ENCODE measurements around the gene CA10.

The CA10 gene

GRCh38 chr17:51588063-51588462, 570.5 kb downstream of the CA10 start:
- H3K4me2 ChIP-seq (ENCODE audit: low read depth, low read length, poor library complexity, severe bottlenecking) = no peak overlapping the region
- H3K4me3 ChIP-seq (ENCODE audit: low read length, poor library complexity, severe bottlenecking) = no peak overlapping the region
- H3K36me3 ChIP-seq (ENCODE audit: insufficient read depth, low read length) = no peaks in the 10 kb centered on the region
- H3K79me2 ChIP-seq (ENCODE audit: insufficient read depth, low read length) = no peaks in the 10 kb centered on the region
- H3F3A ChIP-seq (ENCODE audit: low read depth) = no peaks in the 10 kb centered on the region
- H3K9me2 ChIP-seq (replicated peaks; ENCODE audit: low read depth, low read length) = no peaks in the 10 kb centered on the region
- H3K9ac ChIP-seq (ENCODE audit: low read depth, low read length, poor library complexity, severe bottlenecking) = no peak overlapping the region
- no peaks in the 10 kb centered on the region for H4K20me1 ChIP-seq (ENCODE audit: insufficient read depth, low read length, poor library complexity, severe bottlenecking)
- H3K9me3 ChIP-seq (ENCODE audit: insufficient read depth, low read depth, low read length) = no peaks in the 10 kb centered on the region
- no peaks in the 10 kb centered on the region for H3K27me3 ChIP-seq (ENCODE audit: insufficient read depth, low read length, poor library complexity, severe bottlenecking)
- TF ChIP-seq EZH2phosphoT487 (IDR thresholded peaks at IDR 0.05; ENCODE audit: borderline replicate concordance) = no peak
- TF ChIP-seq CTCF (conservative IDR thresholded peaks at IDR 0.05; ENCODE audit: low read length) = no peak
- H2AFZ ChIP-seq (ENCODE audit: low read length) = no peak overlapping the region
- H3K4me1 ChIP-seq (ENCODE audit: insufficient read depth, low read length, poor library complexity, severe bottlenecking) = no peaks in the 10 kb centered on the region

DNA sequence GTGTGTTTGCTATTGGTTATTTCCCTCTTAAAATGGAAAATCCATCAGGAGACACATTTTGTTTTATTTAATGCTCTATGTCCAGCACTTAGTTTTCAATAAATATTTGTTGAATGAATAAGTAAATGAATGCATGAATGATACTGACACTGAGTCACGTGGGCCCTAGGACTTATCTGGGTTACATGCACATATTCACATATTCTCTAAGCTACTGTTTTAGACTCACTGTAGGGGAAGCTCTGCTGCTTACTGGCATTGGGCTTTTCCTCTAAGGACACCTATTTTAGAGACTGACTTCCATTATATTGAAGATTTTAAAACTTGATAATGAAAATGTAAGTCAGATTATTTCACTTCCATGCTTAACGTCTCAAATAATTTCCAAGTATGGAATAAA, 571.0 kb downstream of the CA10 start:
- no peaks in the 10 kb centered on the region for H3K79me2 ChIP-seq (ENCODE audit: insufficient read depth, low read length)
- no peaks in the 10 kb centered on the region for H3K27me3 ChIP-seq (ENCODE audit: insufficient read depth, low read length, poor library complexity, severe bottlenecking)
- no peaks in the 10 kb centered on the region for H3K36me3 ChIP-seq (ENCODE audit: insufficient read depth, low read length)
- no peaks in the 10 kb centered on the region for H3K9me3 ChIP-seq (ENCODE audit: insufficient read depth, low read depth, low read length)
- no peak overlapping the region for H3K4me3 ChIP-seq (ENCODE audit: low read length, poor library complexity, severe bottlenecking)
- H2AFZ ChIP-seq (ENCODE audit: low read length) = no peak overlapping the region
- no peak overlapping the region for H3K4me2 ChIP-seq (ENCODE audit: low read depth, low read length, poor library complexity, severe bottlenecking)
- H3K9ac ChIP-seq (ENCODE audit: low read depth, low read length, poor library complexity, severe bottlenecking) = no peak overlapping the region
- H4K20me1 ChIP-seq (ENCODE audit: insufficient read depth, low read length, poor library complexity, severe bottlenecking) = no peaks in the 10 kb centered on the region
- TF ChIP-seq CTCF (conservative IDR thresholded peaks at IDR 0.05; ENCODE audit: low read length) (no peak), EZH2phosphoT487 (IDR thresholded peaks at IDR 0.05; ENCODE audit: borderline replicate concordance) (no peak)
- no peaks in the 10 kb centered on the region for H3K4me1 ChIP-seq (ENCODE audit: insufficient read depth, low read length, poor library complexity, severe bottlenecking)
- no peaks in the 10 kb centered on the region for H3F3A ChIP-seq (ENCODE audit: low read depth)
- no peaks in the 10 kb centered on the region for H3K9me2 ChIP-seq (replicated peaks; ENCODE audit: low read depth, low read length)

DNA sequence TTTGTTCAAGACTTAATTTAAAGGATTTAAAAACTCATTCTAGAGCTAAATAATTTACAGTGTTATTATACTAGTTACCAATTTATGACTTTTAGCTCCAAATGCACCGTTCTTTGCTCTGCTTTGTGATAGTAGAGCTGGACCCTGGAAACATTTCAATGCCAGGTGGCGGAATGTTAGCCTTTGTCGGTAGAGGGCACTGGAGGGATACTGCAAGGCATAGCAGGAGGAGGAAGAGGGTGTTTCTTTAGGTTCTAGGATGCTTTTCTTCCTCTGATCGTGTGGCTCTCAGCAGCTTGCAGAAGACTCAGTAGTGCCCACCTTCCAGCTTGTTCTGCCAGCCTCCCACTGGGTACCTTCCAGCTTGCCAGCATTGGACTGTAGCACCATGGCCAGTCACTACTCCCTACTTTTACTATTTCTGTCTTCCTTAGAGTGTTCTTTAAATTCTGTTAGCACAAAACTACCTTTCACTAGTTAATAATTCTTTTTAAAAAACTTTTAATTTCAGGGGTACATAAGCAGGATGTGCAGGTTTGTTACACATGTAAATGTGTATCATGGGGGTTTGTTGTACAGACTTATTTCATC, 572.9 kb downstream of the CA10 start:
- Histone ChIP-seq H3K4me2 (ENCODE audit: low read depth, low read length, poor library complexity, severe bottlenecking) (no peak overlapping the region), H3K79me2 (ENCODE audit: insufficient read depth, low read length) (no peaks in the 10 kb centered on the region), H3K36me3 (ENCODE audit: insufficient read depth, low read length) (no peaks in the 10 kb centered on the region), H3K9me2 (replicated peaks; ENCODE audit: low read depth, low read length) (no peaks in the 10 kb centered on the region), H4K20me1 (ENCODE audit: insufficient read depth, low read length, poor library complexity, severe bottlenecking) (no peaks in the 10 kb centered on the region), H3K9me3 (ENCODE audit: insufficient read depth, low read depth, low read length) (no peaks in the 10 kb centered on the region), H3K9ac (ENCODE audit: low read depth, low read length, poor library complexity, severe bottlenecking) (no peak overlapping the region), H3F3A (ENCODE audit: low read depth) (no peaks in the 10 kb centered on the region), H3K27me3 (ENCODE audit: insufficient read depth, low read length, poor library complexity, severe bottlenecking) (no peaks in the 10 kb centered on the region), H2AFZ (ENCODE audit: low read length) (no peak overlapping the region), H3K4me3 (ENCODE audit: low read length, poor library complexity, severe bottlenecking) (no peak overlapping the region), H3K4me1 (ENCODE audit: insufficient read depth, low read length, poor library complexity, severe bottlenecking) (no peaks in the 10 kb centered on the region)
- TF ChIP-seq EZH2phosphoT487 (IDR thresholded peaks at IDR 0.05; ENCODE audit: borderline replicate concordance) (no peak), CTCF (conservative IDR thresholded peaks at IDR 0.05; ENCODE audit: low read length) (peak; percentile 68)
